Trophoblast cell (in vitro differentiated cells and primary cell): ENCODE data around the gene CFAP46.

Experiments
- DNase-seq, 2 donors: peaks; one replicate each; pipeline ENCODE4 v3.0.0-alpha.2; 2016
- H2AFZ ChIP-seq: 2 replicates; pipeline ENCODE4 v1.6.1; 2013; ENCODE audit warnings: low read length, moderate library complexity, mild to moderate bottlenecking; ENCODE audit not compliant: insufficient read depth, poor library complexity
- H2AK5ac ChIP-seq: 2 replicates; pipeline ENCODE4 v1.6.1; 2013; ENCODE audit warnings: mild to moderate bottlenecking, low read length
- H2BK120ac ChIP-seq: 2 replicates; pipeline ENCODE4 v1.6.1; 2013; ENCODE audit warnings: low read length, mild to moderate bottlenecking, moderate library complexity; ENCODE audit not compliant: insufficient read depth, poor library complexity
- H2BK12ac ChIP-seq: 2 replicates; pipeline ENCODE4 v1.6.1; 2013; ENCODE audit warnings: mild to moderate bottlenecking, low read length, moderate library complexity
- H2BK5ac ChIP-seq: 2 replicates; pipeline ENCODE4 v1.6.1; 2013; ENCODE audit warnings: low read length, low read depth, moderate library complexity, mild to moderate bottlenecking; ENCODE audit not compliant: poor library complexity
- H3K14ac ChIP-seq: 2 replicates; pipeline ENCODE4 v1.6.1; 2013; ENCODE audit warnings: mild to moderate bottlenecking, low read length
- H3K18ac ChIP-seq: 2 replicates; pipeline ENCODE4 v1.6.1; 2013; ENCODE audit warnings: mild to moderate bottlenecking, low read length
- H3K23ac ChIP-seq: 2 replicates; pipeline ENCODE4 v1.6.1; 2013; ENCODE audit warnings: low read length
- H3K27ac ChIP-seq: 2 replicates; pipeline ENCODE4 v1.5.1; 2013; ENCODE audit warnings: low read depth, mild to moderate bottlenecking, inconsistent platforms, low read length, moderate library complexity
- H3K27me3 ChIP-seq: 2 replicates; pipeline ENCODE4 v1.6.1; 2013; ENCODE audit warnings: inconsistent platforms, mild to moderate bottlenecking, low read length, moderate library complexity; ENCODE audit not compliant: insufficient read depth
- H3K36me3 ChIP-seq, 2 experiments: 1 replicate in 1 of 2; 2 replicates in 1 of 2; pipeline ENCODE4 v1.6.1; 2013; ENCODE audit warnings: low read length in 2 of 2, mild to moderate bottlenecking in 2 of 2, moderate library complexity in 1 of 2; ENCODE audit not compliant: insufficient read depth in 2 of 2, control insufficient read depth in 1 of 2
- H3K4ac ChIP-seq: 2 replicates; pipeline ENCODE4 v1.6.1; 2013; ENCODE audit warnings: low read depth, mild to moderate bottlenecking, low read length, moderate library complexity
- H3K4me1 ChIP-seq, 2 experiments: 1 replicate in 1 of 2; 2 replicates in 1 of 2; pipeline ENCODE4 v1.6.1; 2013; ENCODE audit warnings: low read length in 2 of 2, mild to moderate bottlenecking in 2 of 2, moderate library complexity in 1 of 2; ENCODE audit not compliant: insufficient read depth in 2 of 2, control insufficient read depth in 1 of 2
- H3K4me2 ChIP-seq: 2 replicates; pipeline ENCODE4 v1.6.1; 2013; ENCODE audit warnings: inconsistent platforms, mild to moderate bottlenecking, low read length, moderate library complexity
- H3K4me3 ChIP-seq: 2 replicates; pipeline ENCODE4 v1.5.1; 2013; ENCODE audit warnings: mild to moderate bottlenecking, low read depth, low read length, inconsistent platforms
- H3K79me1 ChIP-seq: one replicate; pipeline ENCODE4 v1.6.1; 2013; ENCODE audit warnings: low read length
- H3K79me2 ChIP-seq: 2 replicates; pipeline ENCODE4 v1.6.1; 2013; ENCODE audit warnings: low read length, mild to moderate bottlenecking; ENCODE audit not compliant: control insufficient read depth, insufficient read depth, poor library complexity
- H3K9ac ChIP-seq: 2 replicates; pipeline ENCODE4 v1.6.1; 2013; ENCODE audit warnings: mild to moderate bottlenecking, low read length
- H3K9me3 ChIP-seq: 2 replicates; pipeline ENCODE4 v1.6.1; 2013; ENCODE audit warnings: low read depth, mild to moderate bottlenecking, control low read depth, inconsistent platforms, low read length; ENCODE audit not compliant: insufficient read depth
- H4K12ac ChIP-seq: 2 replicates; pipeline ENCODE4 v1.6.1; 2013; ENCODE audit warnings: low read depth, mild to moderate bottlenecking, low read length, moderate library complexity
- H4K8ac ChIP-seq: 2 replicates; pipeline ENCODE4 v1.6.1; 2013; ENCODE audit warnings: low read depth, mild to moderate bottlenecking, low read length, moderate library complexity
- H4K91ac ChIP-seq: one replicate; pipeline ENCODE4 v1.6.1; 2013; ENCODE audit warnings: low read depth, mild to moderate bottlenecking, low read length, moderate library complexity
- WGBS: extraction: QIAGEN DNeasy Blood & Tissue Kit; methylation state at CpG from one replicate; pipeline ENCODE4 v1.1.7; 2013; ENCODE audit warnings: missing lambda C conversion rate; ENCODE audit not compliant: insufficient read length, insufficient coverage; ENCODE audit errors: extremely low coverage; 5-methylcytosine and 5-hydroxymethylcytosine counted together

Gene CFAP46

GRCh38 chr10:132865851-132866600 lies 76.3 kb downstream of the CFAP46 start:
- no peak for DNase-seq
- H3K79me1 ChIP-seq: no peaks in the 10 kb centered on the region

GRCh38 chr10:132865171-132865631 lies 77.2 kb downstream of the CFAP46 start:
- Histone ChIP-seq H2BK5ac (no peak overlapping the region), H4K12ac (no peak overlapping the region), H3K9me3 (peaks cover 2% of the 10 kb centered on the region), H3K36me3 (no peaks in the 10 kb centered on the region), H3K27ac (no peak overlapping the region), H3K14ac (no peak overlapping the region), H2BK12ac (no peak overlapping the region), H3K4me3 (no peak overlapping the region), H2BK120ac (no peak overlapping the region), H3K4me1 (peaks cover 0 to 2% of the 10 kb centered on the region in 2 experiments), H2AFZ (no peak overlapping the region), H3K18ac (no peak overlapping the region), H4K8ac (no peak overlapping the region), H3K23ac (no peak overlapping the region), H3K4ac (no peak overlapping the region), H3K79me2 (no peaks in the 10 kb centered on the region), H4K91ac (no peak overlapping the region), H3K9ac (no peak overlapping the region), H2AK5ac (no peak overlapping the region), H3K27me3 (no peaks in the 10 kb centered on the region), H3K79me1 (no peaks in the 10 kb centered on the region), H3K4me2 (no peak overlapping the region)
- DNase-seq: no peak
- no CpG with 5 or more reads among the region's 14 CpGs for WGBS

More at GRCh38 chr10:132865851-132866600, 76.3 kb downstream of the CFAP46 start:
- H3K9me3 ChIP-seq: peaks cover 6% of the 10 kb centered on the region
- no peak overlapping the region for H3K14ac ChIP-seq
- no peak overlapping the region for H3K4me3 ChIP-seq
- no peak overlapping the region for H4K91ac ChIP-seq
- no peak overlapping the region for H4K8ac ChIP-seq
- H3K79me2 ChIP-seq: no peaks in the 10 kb centered on the region
- H3K4me1 ChIP-seq: peaks cover 0 to 2% of the 10 kb centered on the region in 2 experiments
- no peak overlapping the region for H3K4me2 ChIP-seq
- no peaks in the 10 kb centered on the region for H3K27me3 ChIP-seq
- no peak overlapping the region for H3K18ac ChIP-seq
- no peak overlapping the region for H2AK5ac ChIP-seq
- no peak overlapping the region for H3K4ac ChIP-seq
- no CpG with 5 or more reads among the region's 28 CpGs for WGBS
- no peaks in the 10 kb centered on the region for H3K36me3 ChIP-seq
- no peak overlapping the region for H2AFZ ChIP-seq
- H2BK120ac ChIP-seq: no peak overlapping the region
- no peak overlapping the region for H2BK5ac ChIP-seq
- H2BK12ac ChIP-seq: no peak overlapping the region
- no peak overlapping the region for H3K9ac ChIP-seq
- no peak overlapping the region for H3K27ac ChIP-seq
- H3K23ac ChIP-seq: no peak overlapping the region
- no peak overlapping the region for H4K12ac ChIP-seq

GRCh38 chr10:132862485-132863420 lies 79.6 kb downstream of the CFAP46 start:
- Histone ChIP-seq H3K27ac (no peak overlapping the region), H2AFZ (no peak overlapping the region), H3K4me3 (no peak overlapping the region), H4K8ac (no peak overlapping the region), H3K4me1 (peaks cover 0 to 2% of the 10 kb centered on the region in 2 experiments), H3K14ac (no peak overlapping the region), H3K27me3 (no peaks in the 10 kb centered on the region), H3K9me3 (peaks cover 5% of the 10 kb centered on the region), H3K79me2 (no peaks in the 10 kb centered on the region), H4K12ac (no peak overlapping the region), H3K36me3 (no peaks in the 10 kb centered on the region), H3K23ac (no peak overlapping the region), H4K91ac (no peak overlapping the region), H3K4me2 (no peak overlapping the region), H3K79me1 (no peaks in the 10 kb centered on the region), H3K9ac (no peak overlapping the region), H2BK5ac (no peak overlapping the region), H2BK12ac (no peak overlapping the region), H2BK120ac (no peak overlapping the region), H3K4ac (no peak overlapping the region), H2AK5ac (no peak overlapping the region), H3K18ac (no peak overlapping the region)
- no CpG with 5 or more reads among the region's 34 CpGs for whole genome bisulfite sequencing
- no peak for DNase-seq

GRCh38 chr10:132861884-132862461 lies 80.4 kb downstream of the CFAP46 start:
- Histone ChIP-seq H3K9me3 (peaks cover 7% of the 10 kb centered on the region), H3K79me1 (no peaks in the 10 kb centered on the region), H2BK5ac (no peak overlapping the region), H4K8ac (no peak overlapping the region), H3K23ac (no peak overlapping the region), H3K27me3 (no peaks in the 10 kb centered on the region), H2AK5ac (no peak overlapping the region), H3K18ac (no peak overlapping the region), H3K79me2 (no peaks in the 10 kb centered on the region), H3K36me3 (no peaks in the 10 kb centered on the region), H3K4me3 (no peak overlapping the region), H3K4me2 (no peak overlapping the region), H3K14ac (no peak overlapping the region), H4K91ac (no peak overlapping the region), H3K27ac (no peak overlapping the region), H3K4me1 (peaks cover 0 to 2% of the 10 kb centered on the region in 2 experiments), H2AFZ (no peak overlapping the region), H2BK12ac (no peak overlapping the region), H3K4ac (no peak overlapping the region), H3K9ac (no peak overlapping the region), H4K12ac (no peak overlapping the region), H2BK120ac (no peak overlapping the region)
- DNase-seq: no peak
- no CpG with 5 or more reads among the region's 24 CpGs for WGBS
